EL (cell line): ENCODE data around the gene TSLP.

Experiments
- DNase-seq: peaks from one replicate; pipeline ENCODE4 v3.0.0-alpha.2; 2016

The TSLP gene

GRCh38 chr5:111099058-111099778 lies 27.7 kb downstream of the TSLP start:
- no peak for DNase-seq

GRCh38 chr5:111106320-111106948 lies 34.9 kb downstream of the TSLP start:
- DNase-seq = no peak

- no peak for DNase-seq
Measured at GRCh38 chr5:111107371-111107770, 35.9 kb downstream of the TSLP start.

GRCh38 chr5:111111956-111112355 lies 40.4 kb downstream of the TSLP start:
- DNase-seq = no peak

- no peak for DNase-seq
Measured at GRCh38 chr5:111113678-111114077, 42.2 kb downstream of the TSLP start.

- DNase-seq = no peak
Measured at GRCh38 chr5:111115229-111115628, 43.7 kb downstream of the TSLP start.

- DNase-seq = no peak
Measured at GRCh38 chr5:111116550-111116949, 45.0 kb downstream of the TSLP start.

GRCh38 chr5:111117136-111117535 lies 45.6 kb downstream of the TSLP start:
- no peak for DNase-seq

GRCh38 chr5:111119221-111119620 lies 47.7 kb downstream of the TSLP start:
- DNase-seq = no peak

- DNase-seq = no peak
Measured at GRCh38 chr5:111119856-111120255, 48.3 kb downstream of the TSLP start.

GRCh38 chr5:111120911-111121310 lies 49.4 kb downstream of the TSLP start:
- no peak for DNase-seq

- DNase-seq = no peak
Measured at GRCh38 chr5:111121926-111122325, 50.4 kb downstream of the TSLP start.

GRCh38 chr5:111122398-111122797 lies 50.9 kb downstream of the TSLP start:
- DNase-seq = no peak

- DNase-seq = no peak
Measured at GRCh38 chr5:111124793-111125192, 53.3 kb downstream of the TSLP start.

GRCh38 chr5:111126896-111127295 lies 55.4 kb downstream of the TSLP start:
- no peak for DNase-seq
